NCI-H1105 (cell line): ENCODE measurements around the gene FANCI.

Experiments
- DNase-seq: peaks from one replicate; lab custom pipeline; 2025; lab: John Stamatoyannopoulos, UW

FANCI gene

GRCh38 chr15:89307046-89307587 lies 63.3 kb downstream of the FANCI start:
- no peak for DNase-seq

GRCh38 chr15:89307791-89308190 lies 64.0 kb downstream of the FANCI start:
- no peak for DNase-seq

- DNase-seq = no peak
These were observed 64.5 kb downstream of the FANCI start for GRCh38 chr15:89308236-89308635.

GRCh38 chr15:89309993-89310392 lies 66.2 kb downstream of the FANCI start:
- no peak for DNase-seq

- DNase-seq = no peak
These were observed 71.7 kb downstream of the FANCI start for GRCh38 chr15:89315375-89315929.

GRCh38 chr15:89316504-89316903 lies 72.7 kb downstream of the FANCI start:
- no peak for DNase-seq

GRCh38 chr15:89317186-89317720 lies 73.5 kb downstream of the FANCI start:
- no peak for DNase-seq

GRCh38 chr15:89319678-89320077 lies 75.9 kb downstream of the FANCI start:
- no peak for DNase-seq

- DNase-seq = no peak
These were observed 76.4 kb downstream of the FANCI start for GRCh38 chr15:89320200-89320599.

- no peak for DNase-seq
These were observed 78.0 kb downstream of the FANCI start for GRCh38 chr15:89321521-89322410.

GRCh38 chr15:89322822-89323221 lies 79.0 kb downstream of the FANCI start:
- no peak for DNase-seq

GRCh38 chr15:89323825-89324224 lies 80.0 kb downstream of the FANCI start:
- no peak for DNase-seq

- DNase-seq = no peak
These were observed 81.4 kb downstream of the FANCI start for GRCh38 chr15:89325039-89325803.

GRCh38 chr15:89326316-89326715 lies 82.5 kb downstream of the FANCI start:
- DNase-seq = no peak

GRCh38 chr15:89327113-89327512 lies 83.3 kb downstream of the FANCI start:
- DNase-seq = no peak

GRCh38 chr15:89328398-89329254 lies 84.8 kb downstream of the FANCI start:
- DNase-seq = no peak

GRCh38 chr15:89329329-89330084 lies 85.7 kb downstream of the FANCI start:
- no peak for DNase-seq

GRCh38 chr15:89330119-89330518 lies 86.3 kb downstream of the FANCI start:
- no peak for DNase-seq

GRCh38 chr15:89330881-89331595 lies 87.3 kb downstream of the FANCI start:
- no peak for DNase-seq

GRCh38 chr15:89332446-89332845 lies 88.7 kb downstream of the FANCI start:
- no peak for DNase-seq
